ENCODE data around the gene MEIKIN. TPM values are rescaled to one million over a fixed set of nuclear protein-coding genes. Genes with fewer than 3 reads are reported as not detected.
A peak's percentile ranks its signal among the peaks of the same experiment; 100 is the strongest.

MEIKIN gene
- total RNA-seq, 1 experiment from 2014 or later, result not detected

DNA sequence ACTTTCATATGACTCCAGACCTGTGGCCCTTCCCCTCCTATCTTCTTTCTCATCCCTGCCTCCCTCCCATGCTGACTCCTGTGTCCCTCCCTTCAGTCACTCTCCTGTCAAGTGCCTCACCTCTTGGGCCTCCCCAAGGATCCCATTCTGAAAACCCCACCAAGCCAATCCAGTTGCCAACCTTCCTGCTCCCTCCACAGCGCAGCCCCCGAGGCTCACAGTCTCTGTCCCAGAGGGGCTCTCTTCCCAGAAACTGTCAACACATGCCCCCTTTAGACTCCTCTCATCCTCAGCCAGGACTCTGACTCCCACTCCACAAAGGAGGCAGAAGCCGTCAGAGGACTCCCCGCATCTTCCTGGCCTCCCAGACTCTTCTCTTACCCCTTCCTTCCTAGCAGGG, 35.2 kb upstream of the MEIKIN start:
- Histone ChIP-seq H3K36me3 (replicated peaks; ENCODE audit: control insufficient read depth, insufficient read depth, low read length) (no peaks in the 10 kb centered on the region), H3K4me3 (ENCODE audit: insufficient read depth, low read depth, low read length) (no peak overlapping the region), H3K27me3 (ENCODE audit: control insufficient read depth, insufficient read depth, low read length) (no peaks in the 10 kb centered on the region)
- DNase-seq, result no peak

DNA sequence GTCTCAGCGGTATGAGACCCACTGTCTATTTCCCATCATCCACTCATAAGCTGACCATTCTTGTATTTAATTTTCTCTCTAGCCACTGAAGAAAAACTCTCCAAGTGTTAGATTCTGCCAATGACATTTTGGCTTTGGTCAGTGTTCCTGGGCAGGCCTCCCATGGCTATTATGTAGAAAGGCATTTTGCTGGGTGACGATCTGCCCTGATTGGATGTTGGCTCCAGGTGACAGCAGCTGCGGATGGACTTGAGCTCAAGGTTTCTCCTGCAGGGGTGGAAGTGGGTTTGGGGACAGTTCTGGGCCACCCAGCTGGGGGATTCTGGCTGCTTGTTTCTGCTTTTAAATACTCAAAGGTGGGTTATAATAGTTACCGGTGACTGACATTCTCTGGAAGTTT, 34.4 kb upstream of the MEIKIN start:
- DNase-seq, result no peak
- H3K36me3 ChIP-seq (replicated peaks; ENCODE audit: control insufficient read depth, insufficient read depth, low read length), result no peaks in the 10 kb centered on the region
- no peaks in the 10 kb centered on the region for H3K27me3 ChIP-seq (ENCODE audit: control insufficient read depth, insufficient read depth, low read length)
- H3K4me3 ChIP-seq (ENCODE audit: insufficient read depth, low read depth, low read length), result no peak overlapping the region

DNA sequence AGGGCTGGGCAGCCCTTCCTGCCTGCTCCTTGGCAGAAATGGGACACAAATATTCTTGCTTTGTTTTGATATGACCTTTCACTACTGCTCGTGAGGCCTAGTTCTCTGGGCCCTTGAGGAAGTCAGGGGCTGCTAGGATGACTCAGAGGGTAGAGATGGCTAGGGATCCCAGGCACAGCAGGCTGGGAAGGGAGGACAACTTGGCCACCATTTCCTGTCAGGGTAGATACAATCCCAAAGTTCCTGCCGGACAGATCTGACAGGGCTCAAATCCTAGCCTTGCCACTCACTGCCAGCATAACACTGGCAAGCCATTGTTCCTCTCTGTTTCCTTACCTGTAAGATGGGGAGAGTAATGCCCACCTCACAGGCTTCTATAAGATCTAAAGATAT, 31.7 kb upstream of the MEIKIN start:
- Histone ChIP-seq H3K4me3 (ENCODE audit: insufficient read depth, low read depth, low read length) (no peak overlapping the region), H3K36me3 (replicated peaks; ENCODE audit: control insufficient read depth, insufficient read depth, low read length) (no peaks in the 10 kb centered on the region), H3K27me3 (ENCODE audit: control insufficient read depth, insufficient read depth, low read length) (no peaks in the 10 kb centered on the region)
- no peak for DNase-seq

DNA sequence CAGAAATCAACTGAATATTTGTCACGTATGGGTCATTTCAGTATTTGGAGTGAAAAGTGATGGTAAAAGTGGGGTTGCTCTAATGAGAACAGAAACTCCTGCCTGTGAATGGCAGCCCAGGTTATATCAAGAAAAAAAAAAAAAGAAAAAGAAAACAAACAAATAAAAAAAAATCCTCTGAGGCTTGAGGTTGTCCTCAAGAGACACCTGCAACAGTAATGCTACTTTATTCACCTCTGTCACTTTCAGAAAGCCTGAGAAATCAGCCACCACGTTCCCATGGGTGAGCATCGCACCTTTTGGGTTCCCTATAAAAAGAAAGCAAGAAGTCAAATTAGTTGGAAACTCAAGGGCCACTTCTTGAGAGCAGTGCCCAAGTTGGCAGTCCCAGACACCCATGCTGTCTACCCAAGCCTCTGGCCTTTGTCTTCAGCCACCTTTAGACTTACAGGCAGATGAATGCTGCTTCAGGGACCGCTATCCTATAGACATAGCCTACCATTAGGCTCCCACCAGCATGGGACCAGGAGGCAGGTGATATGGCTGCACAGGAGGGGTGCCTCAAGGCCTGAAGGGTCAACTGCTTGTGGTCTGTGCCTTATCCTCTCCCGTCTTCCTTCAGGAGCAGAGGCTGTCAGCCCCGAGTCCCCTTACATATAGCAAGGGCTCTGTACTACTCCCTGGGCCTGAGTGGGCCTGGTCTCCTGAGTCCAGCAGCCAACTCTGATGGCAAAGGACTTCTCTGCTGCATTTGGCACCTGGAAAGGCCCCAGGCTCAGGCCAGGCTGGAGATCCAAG, 31.1 kb upstream of the MEIKIN start:
- no peaks in the 10 kb centered on the region for H3K36me3 ChIP-seq (replicated peaks; ENCODE audit: control insufficient read depth, insufficient read depth, low read length)
- no peak overlapping the region for H3K4me3 ChIP-seq (ENCODE audit: insufficient read depth, low read depth, low read length)
- no peak for DNase-seq
- no peaks in the 10 kb centered on the region for H3K27me3 ChIP-seq (ENCODE audit: control insufficient read depth, insufficient read depth, low read length)

DNA sequence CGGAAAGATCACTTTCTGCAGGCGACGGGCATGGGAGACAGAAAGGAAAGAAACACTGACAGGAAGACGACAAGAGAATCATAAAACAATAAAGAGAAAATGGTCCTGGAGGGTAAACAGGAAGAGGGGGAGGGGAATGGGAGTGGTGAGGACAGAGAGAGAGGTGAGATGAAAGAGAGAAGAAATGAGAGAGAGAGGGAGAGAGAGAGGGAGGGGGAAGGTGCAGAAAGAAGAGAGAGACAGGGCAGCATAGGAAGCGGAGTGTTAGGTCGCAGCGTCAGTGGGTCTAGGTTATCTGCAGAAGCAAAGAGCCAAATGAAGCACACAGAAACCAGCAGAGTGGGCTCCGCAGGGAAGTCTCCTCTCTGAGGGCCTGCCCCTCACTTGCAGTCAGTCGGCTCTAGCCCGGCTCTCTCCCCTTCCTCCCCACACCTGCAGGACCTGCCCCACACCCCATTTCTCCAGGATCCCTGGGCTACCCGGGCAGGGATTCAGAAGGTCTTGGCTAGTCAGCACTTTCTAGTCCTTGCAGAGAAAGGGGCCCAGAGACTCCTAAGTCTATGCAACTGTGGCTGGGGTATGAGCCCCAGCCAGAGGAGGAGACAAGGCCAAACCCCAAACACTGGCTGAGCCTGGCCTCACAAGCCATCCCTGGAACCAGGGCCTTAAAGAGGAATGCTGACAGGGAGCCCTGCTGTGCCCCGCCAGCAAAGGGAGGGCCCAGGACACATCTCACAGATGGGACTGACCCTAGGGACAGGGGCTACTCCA, 29.7 kb upstream of the MEIKIN start:
- Histone ChIP-seq H3K4me3 (ENCODE audit: insufficient read depth, low read depth, low read length) (no peak overlapping the region), H3K36me3 (replicated peaks; ENCODE audit: control insufficient read depth, insufficient read depth, low read length) (no peaks in the 10 kb centered on the region), H3K27me3 (ENCODE audit: control insufficient read depth, insufficient read depth, low read length) (no peaks in the 10 kb centered on the region)
- peak; percentile 61 for DNase-seq

DNA sequence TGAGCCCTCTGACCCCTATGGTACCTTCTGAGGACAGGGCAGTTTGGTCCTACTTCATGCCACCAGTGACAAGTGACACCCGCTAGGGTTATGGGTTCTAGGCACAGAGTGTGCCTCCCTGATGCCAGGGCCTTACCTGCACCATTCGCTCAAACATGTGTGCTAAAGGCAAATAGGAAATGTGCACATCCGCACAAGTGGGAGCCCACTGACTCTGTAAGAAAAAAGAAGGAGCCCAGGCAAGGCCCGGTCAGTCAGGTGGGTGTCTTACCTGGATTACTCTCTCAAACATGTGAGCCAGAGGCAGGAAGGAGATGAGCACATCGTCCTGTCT, 29.1 kb upstream of the MEIKIN start:
- no peak overlapping the region for H3K4me3 ChIP-seq (ENCODE audit: insufficient read depth, low read depth, low read length)
- no peak for DNase-seq

DNA sequence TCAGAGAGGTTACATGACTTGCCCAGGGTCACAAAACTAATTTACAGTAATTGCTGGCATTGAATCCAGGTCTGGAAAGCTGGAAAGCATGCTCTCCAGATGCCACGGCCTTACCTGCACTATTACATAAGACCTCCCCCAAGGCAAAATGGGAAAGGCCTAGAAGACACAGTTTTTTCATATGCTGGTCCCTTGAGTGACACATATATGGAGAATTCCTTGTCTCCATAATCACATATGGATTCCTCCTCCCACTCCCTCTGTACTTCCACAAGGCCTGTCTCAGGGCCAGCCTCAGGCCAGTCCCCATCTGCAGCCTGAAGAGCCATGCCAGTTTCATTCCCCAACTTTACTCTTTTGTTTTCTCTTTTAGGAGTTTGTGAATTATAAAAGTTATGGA, 28.6 kb upstream of the MEIKIN start:
- no peaks in the 10 kb centered on the region for H3K36me3 ChIP-seq (replicated peaks; ENCODE audit: control insufficient read depth, insufficient read depth, low read length)
- no peak for DNase-seq
- H3K4me3 ChIP-seq (ENCODE audit: insufficient read depth, low read depth, low read length), result no peak overlapping the region
- H3K27me3 ChIP-seq (ENCODE audit: control insufficient read depth, insufficient read depth, low read length), result no peaks in the 10 kb centered on the region

More for the DNA sequence above, 29.1 kb upstream of the MEIKIN start:
- Histone ChIP-seq H3K36me3 (replicated peaks; ENCODE audit: control insufficient read depth, insufficient read depth, low read length) (no peaks in the 10 kb centered on the region), H3K27me3 (ENCODE audit: control insufficient read depth, insufficient read depth, low read length) (no peaks in the 10 kb centered on the region)

DNA sequence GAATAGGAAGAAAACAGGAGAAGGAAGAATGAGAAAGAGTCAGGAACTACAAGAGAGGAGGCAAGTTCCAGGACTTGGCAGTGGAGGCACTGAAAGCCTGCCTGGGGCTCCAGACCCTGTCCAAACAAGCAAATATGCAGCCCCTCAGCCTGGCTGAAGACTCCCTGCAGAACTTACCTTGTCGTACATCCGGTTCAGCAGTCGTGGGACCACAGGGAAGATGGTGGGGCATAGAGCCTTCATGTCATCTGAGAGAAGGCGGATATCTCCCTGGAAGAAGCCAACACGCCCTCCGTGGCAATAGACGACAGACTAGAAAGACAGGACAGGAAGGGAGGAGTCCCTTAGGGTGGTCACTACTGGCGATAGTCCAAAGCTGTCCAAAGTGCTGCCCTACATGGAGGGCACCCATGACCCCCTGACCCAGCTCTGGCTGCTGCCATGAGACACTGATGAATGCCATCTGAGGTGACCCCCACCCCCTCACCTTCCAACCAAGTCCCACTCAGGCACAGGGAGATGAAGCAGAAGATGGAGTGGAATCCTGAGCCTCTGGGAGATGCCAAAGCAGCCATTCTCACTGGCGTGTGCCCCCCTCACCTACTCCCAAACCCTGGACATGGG, 27.7 kb upstream of the MEIKIN start:
- DNase-seq, result no peak
- no peaks in the 10 kb centered on the region for H3K27me3 ChIP-seq (ENCODE audit: control insufficient read depth, insufficient read depth, low read length)
- no peaks in the 10 kb centered on the region for H3K36me3 ChIP-seq (replicated peaks; ENCODE audit: control insufficient read depth, insufficient read depth, low read length)
- H3K4me3 ChIP-seq (ENCODE audit: insufficient read depth, low read depth, low read length), result no peak overlapping the region

DNA sequence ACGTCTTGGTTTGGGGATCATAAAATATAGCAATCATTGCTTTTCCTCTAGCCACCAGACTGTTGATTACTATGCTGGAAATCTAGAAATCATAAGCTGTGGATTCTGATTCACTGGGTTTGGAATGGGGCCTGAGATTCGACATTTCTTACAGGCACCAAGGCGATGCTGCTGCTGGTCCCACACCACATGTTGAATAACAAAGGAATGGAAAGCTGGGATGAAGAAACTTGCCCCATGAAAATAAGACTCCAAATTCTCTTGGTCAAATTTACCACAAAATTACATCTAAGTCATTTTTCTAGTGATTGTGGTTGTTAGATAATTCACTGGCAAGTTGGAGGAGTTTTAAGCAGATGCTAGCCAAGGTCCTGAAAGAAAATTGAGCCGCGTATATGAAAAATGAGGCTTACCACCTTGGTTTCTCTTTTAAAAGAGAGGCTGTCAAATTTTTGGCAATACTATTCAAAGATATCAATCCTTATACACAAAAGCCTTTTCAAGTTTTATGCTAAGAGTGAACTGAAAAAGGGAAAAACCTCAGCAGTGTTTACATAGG, 23.0 kb upstream of the MEIKIN start:
- no peak for DNase-seq
- H3K27me3 ChIP-seq (ENCODE audit: control insufficient read depth, insufficient read depth, low read length), result no peaks in the 10 kb centered on the region
- no peak overlapping the region for H3K4me3 ChIP-seq (ENCODE audit: insufficient read depth, low read depth, low read length)

DNA sequence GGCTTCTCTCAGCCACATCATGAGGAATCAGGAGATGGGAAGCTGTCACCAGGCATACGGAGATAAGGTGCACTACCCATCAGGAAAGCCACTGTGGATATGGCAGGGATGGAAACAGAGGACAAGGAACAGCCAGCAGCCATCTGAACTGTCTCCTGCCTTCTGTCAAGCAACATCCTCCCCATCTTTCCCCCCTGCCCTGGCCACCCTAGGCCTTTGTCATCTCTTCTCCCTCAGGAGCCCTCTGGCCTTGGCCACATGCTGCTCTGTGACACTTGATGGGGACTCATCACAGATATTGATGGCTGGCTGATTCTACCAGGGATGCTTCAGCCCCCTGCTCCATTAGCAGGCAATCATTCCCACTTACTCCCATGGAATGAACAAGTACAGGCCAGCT, 21.1 kb upstream of the MEIKIN start:
- Histone ChIP-seq H3K36me3 (replicated peaks; ENCODE audit: control insufficient read depth, insufficient read depth, low read length) (no peaks in the 10 kb centered on the region), H3K27me3 (ENCODE audit: control insufficient read depth, insufficient read depth, low read length) (no peaks in the 10 kb centered on the region), H3K4me3 (ENCODE audit: insufficient read depth, low read depth, low read length) (no peak overlapping the region)
- DNase-seq, result no peak

More for the DNA sequence above, 23.0 kb upstream of the MEIKIN start:
- no peaks in the 10 kb centered on the region for H3K36me3 ChIP-seq (replicated peaks; ENCODE audit: control insufficient read depth, insufficient read depth, low read length)

DNA sequence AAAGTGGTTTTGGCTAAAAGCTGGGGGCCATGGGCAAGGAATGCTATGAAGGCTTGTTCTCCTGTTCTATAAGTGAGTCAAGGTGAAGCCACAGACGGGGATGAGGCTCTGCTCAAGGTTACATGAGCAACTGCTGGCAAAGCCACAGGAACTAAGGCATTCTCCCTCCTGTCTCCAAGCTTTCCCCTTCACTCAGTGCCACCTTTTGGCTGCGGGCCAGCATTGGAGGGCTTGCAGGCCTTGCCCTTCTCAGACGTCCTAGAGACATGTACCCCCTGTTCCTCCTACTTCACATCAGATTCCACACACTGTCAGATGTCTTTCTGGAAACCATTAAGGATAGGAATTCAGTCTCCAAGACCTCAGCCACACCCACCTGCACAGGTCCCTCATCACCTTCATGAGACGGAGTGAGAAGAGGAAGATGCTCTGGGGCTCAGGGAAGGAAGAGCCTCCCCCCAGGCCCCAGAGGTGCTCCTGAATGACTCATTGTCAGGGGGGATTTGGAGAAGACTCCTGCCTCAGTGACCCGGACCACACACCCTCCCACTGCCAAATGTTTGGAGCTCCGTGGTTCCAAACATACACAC, 20.5 kb upstream of the MEIKIN start:
- Histone ChIP-seq H3K4me3 (ENCODE audit: insufficient read depth, low read depth, low read length) (no peak overlapping the region), H3K27me3 (ENCODE audit: control insufficient read depth, insufficient read depth, low read length) (no peaks in the 10 kb centered on the region), H3K36me3 (replicated peaks; ENCODE audit: control insufficient read depth, insufficient read depth, low read length) (no peaks in the 10 kb centered on the region)
- DNase-seq, result no peak

DNA sequence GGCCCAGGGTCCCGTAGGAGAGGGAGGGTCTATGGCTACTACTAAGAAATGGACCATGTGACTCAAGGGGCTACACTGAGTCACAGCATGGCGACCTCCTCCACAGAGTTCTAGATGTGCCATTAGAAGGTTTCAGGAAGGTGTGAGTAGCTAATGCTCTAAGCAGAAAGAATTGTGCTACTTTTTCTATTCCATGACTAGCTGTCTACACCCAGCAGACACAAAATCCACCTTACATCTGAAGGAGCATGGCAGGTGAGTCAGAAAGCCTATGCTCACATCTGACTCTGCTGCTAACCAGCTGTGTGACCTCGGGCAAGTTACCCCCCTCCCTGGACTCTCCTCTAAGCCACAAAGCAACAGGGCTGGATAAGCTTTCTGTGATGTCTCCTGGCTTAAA, 14.4 kb upstream of the MEIKIN start:
- no peaks in the 10 kb centered on the region for H3K27me3 ChIP-seq (ENCODE audit: control insufficient read depth, insufficient read depth, low read length)
- H3K36me3 ChIP-seq (replicated peaks; ENCODE audit: control insufficient read depth, insufficient read depth, low read length), result no peaks in the 10 kb centered on the region
- H3K4me3 ChIP-seq (ENCODE audit: insufficient read depth, low read depth, low read length), result no peak overlapping the region
- no peak for DNase-seq

DNA sequence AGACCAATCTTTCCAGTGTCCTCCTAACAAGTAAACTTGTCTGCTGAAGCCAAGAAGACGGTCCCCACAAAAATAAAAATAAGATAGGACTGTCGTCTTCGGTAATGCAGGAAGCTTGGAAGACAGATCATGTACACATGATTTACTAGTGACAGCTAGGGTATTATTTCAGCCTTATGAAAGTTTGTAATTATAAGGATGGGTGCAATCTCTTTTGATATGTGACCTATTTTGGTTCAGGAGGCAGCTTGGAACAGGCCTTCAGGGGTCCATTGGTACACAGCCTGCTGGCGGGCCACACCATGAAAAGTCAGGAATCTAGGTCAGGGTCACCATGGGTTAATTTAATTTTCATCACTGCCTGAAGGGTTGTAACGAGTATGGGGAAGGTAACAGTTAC, 13.7 kb upstream of the MEIKIN start:
- DNase-seq, result no peak
- no peak overlapping the region for H3K4me3 ChIP-seq (ENCODE audit: insufficient read depth, low read depth, low read length)
- H3K27me3 ChIP-seq (ENCODE audit: control insufficient read depth, insufficient read depth, low read length), result no peaks in the 10 kb centered on the region
- no peaks in the 10 kb centered on the region for H3K36me3 ChIP-seq (replicated peaks; ENCODE audit: control insufficient read depth, insufficient read depth, low read length)

DNA sequence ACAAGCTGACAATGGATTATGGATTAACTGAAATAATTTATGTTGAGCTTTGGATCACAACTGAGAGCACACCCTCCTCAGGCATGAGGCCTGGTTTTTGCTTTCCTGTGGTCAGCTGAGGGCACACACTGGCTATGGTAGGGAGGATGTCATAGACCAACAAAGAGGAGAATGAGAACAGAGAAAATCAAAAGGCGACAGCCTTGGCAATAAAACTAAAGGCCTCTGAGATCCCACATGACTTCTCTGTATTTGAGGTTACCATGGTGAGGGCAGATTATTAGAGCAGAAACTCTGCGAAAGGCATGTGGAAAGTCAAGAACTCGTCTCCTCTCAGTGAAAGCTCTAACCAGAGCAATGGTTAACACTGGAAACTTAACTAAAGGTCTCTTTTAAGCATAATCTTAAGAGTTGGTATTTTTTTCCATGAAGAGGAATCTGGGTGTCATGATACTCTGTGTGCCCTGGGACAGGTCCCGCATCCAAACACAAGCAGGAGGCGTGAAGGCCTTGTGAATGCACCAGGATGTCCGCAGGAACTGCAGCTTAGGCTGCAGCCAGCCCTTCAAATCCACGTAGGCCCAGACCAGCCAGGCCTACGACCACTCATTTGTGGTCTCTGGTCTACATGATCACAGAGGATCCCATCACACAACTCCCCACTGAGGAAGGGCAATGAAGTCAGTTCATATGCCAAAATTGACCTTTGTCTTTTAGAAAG, 12.4 kb upstream of the MEIKIN start:
- no peak for DNase-seq
- no peaks in the 10 kb centered on the region for H3K27me3 ChIP-seq (ENCODE audit: control insufficient read depth, insufficient read depth, low read length)
- no peaks in the 10 kb centered on the region for H3K36me3 ChIP-seq (replicated peaks; ENCODE audit: control insufficient read depth, insufficient read depth, low read length)
- H3K4me3 ChIP-seq (ENCODE audit: insufficient read depth, low read depth, low read length), result no peak overlapping the region

Data from H7 (cell line).